AG04449 (cell line): ENCODE measurements around the gene PLXDC2.
A peak's percentile ranks its signal among the peaks of the same experiment; 100 is the strongest.
"Not testable (repeated sequence)": the region's sequence is repeated elsewhere in the genome, so short reads cannot be mapped to it uniquely, and the experiment has no call there.

Experiments used
- CTCF ChIA-PET: fragments of 350-600 bp; formaldehyde crosslinking; extraction: SDS; loops from one replicate; lab custom pipeline; 2021; ENCODE audit warnings: antibody characterized with exemption; lab: Yijun Ruan, JAX
- POLR2A ChIA-PET: fragments of 400-600, 350-600 bp; formaldehyde crosslinking; extraction: SDS; loops from one replicate; lab custom pipeline; 2020; ENCODE audit warnings: antibody characterized with exemption, inconsistent platforms; lab: Yijun Ruan, JAX
- DNase-seq: peaks from one replicate; pipeline ENCODE4 v3.0.0-alpha.2; 2010; ENCODE audit warnings: low read depth, low spot score
- H3K4me3 ChIP-seq: 2 replicates; pipeline ENCODE4 v1.5.1; 2011; ENCODE audit warnings: low read depth, mild to moderate bottlenecking, control low read depth, low read length
- TF ChIP-seq, protein P1 (sequence below): IDR thresholded peaks from one replicate; pipeline ENCODE4 v1.5.1; 2011; ENCODE audit warnings: mild to moderate bottlenecking, moderate library complexity, low read length, control low read depth, inconsistent platforms; ENCODE audit not compliant: insufficient read depth; ENCODE audit errors: missing control alignments

The PLXDC2 gene

DNA sequence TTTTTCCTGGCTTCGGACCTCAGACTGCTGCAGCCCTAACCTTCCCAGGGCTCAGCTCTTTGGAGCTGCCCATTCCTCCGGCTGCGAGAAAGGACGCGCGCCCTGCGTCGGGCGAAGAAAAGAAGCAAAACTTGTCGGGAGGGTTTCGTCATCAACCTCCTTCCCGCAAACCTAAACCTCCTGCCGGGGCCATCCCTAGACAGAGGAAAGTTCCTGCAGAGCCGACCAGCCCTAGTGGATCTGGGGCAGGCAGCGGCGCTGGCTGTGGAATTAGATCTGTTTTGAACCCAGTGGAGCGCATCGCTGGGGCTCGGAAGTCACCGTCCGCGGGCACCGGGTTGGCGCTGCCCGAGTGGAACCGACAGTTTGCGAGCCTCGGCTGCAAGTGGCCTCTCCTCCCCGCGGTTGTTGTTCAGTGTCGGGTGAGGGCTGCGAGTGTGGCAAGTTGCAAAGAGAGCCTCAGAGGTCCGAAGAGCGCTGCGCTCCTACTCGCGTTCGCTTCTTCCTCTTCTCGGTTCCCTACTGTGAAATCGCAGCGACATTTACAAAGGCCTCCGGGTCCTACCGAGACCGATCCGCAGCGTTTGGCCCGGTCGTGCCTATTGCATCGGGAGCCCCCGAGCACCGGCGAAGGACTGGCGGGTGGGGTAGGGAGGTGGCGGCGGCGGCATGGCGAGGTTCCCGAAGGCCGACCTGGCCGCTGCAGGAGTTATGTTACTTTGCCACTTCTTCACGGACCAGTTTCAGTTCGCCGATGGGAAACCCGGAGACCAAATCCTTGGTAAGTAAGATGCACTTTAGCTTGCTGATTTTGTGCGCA is at the start of gene PLXDC2:
Gene PLXDC2, plus strand, starts transcription at position 22 of the 820 bp plus-strand sequence.
- ChIA-PET POLR2A (no interaction called here), CTCF (no interaction called here)
- H3K4me3 ChIP-seq: peak within 1 kb of the TSS; percentile 34
- no peak for DNase-seq
- TF ChIP-seq, protein P1, sequence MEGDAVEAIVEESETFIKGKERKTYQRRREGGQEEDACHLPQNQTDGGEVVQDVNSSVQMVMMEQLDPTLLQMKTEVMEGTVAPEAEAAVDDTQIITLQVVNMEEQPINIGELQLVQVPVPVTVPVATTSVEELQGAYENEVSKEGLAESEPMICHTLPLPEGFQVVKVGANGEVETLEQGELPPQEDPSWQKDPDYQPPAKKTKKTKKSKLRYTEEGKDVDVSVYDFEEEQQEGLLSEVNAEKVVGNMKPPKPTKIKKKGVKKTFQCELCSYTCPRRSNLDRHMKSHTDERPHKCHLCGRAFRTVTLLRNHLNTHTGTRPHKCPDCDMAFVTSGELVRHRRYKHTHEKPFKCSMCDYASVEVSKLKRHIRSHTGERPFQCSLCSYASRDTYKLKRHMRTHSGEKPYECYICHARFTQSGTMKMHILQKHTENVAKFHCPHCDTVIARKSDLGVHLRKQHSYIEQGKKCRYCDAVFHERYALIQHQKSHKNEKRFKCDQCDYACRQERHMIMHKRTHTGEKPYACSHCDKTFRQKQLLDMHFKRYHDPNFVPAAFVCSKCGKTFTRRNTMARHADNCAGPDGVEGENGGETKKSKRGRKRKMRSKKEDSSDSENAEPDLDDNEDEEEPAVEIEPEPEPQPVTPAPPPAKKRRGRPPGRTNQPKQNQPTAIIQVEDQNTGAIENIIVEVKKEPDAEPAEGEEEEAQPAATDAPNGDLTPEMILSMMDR: no peak

DNA sequence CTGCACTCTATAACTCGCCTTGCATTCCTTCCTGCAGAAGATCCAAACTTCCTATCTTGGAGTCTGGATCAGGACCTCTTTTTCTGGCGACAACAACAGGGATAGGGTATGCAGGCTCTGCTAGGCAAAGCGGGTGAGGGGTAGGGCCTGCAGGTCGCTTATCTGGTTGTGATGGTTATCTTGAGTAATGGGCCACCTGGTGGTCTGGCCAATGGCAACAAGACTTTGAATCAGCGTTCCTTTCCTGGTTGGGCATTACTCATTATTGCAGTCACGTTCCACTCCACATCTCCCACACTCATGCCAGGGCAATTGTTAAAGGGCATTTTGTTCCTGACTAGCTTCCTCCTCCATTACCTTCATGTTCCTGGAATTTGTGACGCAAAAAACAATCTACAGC is 48.4 kb upstream of the PLXDC2 start:
- POLR2A ChIA-PET: no interaction called here
- CTCF ChIA-PET: no interaction called here
- no peak overlapping the region for H3K4me3 ChIP-seq
- TF ChIP-seq, protein P1: no peak
- DNase-seq: no peak

DNA sequence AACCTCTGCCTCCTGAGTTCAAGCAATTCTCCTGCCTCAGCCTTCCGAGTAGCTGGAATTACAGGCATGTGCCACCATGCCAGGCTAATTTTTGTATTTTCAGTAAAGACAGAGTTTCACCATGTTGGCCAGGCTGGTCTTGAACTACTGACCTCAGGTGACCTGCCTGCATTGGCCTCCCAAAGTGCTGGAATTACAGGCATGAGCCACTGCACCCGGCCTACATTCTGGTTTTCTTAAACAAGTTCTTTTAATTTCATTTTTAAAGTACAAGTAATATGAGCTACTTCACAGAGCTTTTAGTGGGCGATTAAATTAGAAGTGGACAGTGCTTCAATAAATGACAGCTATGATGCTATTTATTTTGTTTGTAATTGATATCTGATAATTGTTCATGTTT is 46.4 kb upstream of the PLXDC2 start:
- H3K4me3 ChIP-seq, POLR2A ChIA-PET, DNase-seq, CTCF ChIA-PET: not testable (repeated sequence)

DNA sequence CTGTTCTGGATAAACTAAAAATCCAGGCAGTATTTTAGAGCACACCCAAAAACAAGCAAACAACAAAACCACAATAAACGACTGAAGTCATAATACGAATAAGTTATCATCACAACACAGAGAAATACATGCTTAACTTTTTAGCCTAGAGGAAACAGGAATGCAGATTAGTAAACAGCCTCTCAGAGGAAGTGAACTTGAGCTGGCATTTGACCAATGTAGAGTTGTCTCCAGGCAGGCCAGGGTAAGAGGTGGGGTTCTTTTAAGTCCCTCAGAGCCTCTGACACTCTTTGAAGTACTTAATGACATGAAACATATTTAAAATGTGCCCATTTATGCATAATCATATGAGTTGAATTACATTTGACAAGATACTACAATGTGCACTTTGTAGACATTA is 43.3 kb upstream of the PLXDC2 start:
- TF ChIP-seq, protein P1: no peak
- DNase-seq: no peak
- ChIA-PET POLR2A (no interaction called here), CTCF (interaction anchor here (0.7 kb wide), 1 partner anchor 1313 kb away, joined by 3 read pairs; no protein-coding TSS in a partner anchor)
- no peak overlapping the region for H3K4me3 ChIP-seq

DNA sequence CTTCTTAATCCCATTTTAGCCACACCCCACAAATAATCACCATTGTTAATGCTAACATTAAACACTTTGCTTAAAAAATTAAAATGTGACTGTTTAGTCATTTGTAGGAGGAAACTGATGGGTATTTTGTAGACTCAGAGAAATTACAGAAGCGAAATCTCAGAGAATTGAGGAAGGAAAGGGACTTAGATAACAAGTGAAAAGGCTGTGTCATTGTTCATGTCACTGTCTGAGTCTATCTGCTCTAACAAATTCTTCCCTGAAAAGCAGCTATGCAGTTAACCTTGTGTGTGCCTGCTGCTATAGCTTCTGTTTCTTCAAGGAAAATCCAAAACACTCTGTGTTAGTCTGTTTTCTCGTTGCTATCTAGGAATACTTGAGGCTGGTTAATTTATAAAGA is 40.9 kb upstream of the PLXDC2 start:
- TF ChIP-seq, protein P1: no peak
- ChIA-PET POLR2A (no interaction called here), CTCF (no interaction called here)
- no peak for DNase-seq
- no peak overlapping the region for H3K4me3 ChIP-seq

DNA sequence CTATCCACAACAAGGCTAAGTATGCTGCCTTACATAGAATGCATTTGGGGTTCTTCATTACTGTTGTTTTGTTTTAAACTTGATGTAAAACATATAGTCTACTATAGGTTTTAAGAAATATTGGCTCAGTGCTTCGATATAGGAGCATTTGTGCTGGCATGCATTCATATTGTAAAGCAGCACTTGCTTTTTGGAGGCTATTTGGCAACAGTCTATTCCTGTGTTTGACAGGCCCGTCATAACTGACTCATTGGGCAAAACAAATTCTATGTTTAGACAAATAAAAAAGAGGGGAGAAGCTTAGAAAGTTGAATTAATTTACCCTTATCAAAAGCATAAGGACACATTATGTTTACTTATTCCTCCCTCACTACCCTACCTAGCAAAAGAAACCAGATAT is 38.4 kb upstream of the PLXDC2 start:
- no peak for DNase-seq
- H3K4me3 ChIP-seq: no peak overlapping the region
- ChIA-PET CTCF (no interaction called here), POLR2A (no interaction called here)
- TF ChIP-seq, protein P1: no peak

DNA sequence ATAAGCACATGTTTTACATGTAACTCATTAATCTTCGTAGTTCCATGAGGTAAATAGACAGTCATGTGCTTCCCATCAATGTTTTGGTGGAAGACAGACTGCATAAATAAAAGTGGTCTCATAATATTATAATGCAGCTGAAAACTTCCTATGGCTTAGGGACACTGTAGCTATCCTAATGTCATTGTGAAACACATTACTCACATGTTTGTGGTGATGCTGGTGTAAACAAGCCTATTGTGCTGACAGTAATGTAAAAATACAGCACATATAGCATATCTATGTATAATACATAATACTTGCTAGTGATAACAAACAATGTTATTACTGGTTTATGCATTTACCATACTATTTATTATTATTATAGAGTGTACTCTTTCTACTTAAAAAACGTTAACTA is 37.2 kb upstream of the PLXDC2 start:
- POLR2A ChIA-PET: no interaction called here
- DNase-seq: no peak
- CTCF ChIA-PET: no interaction called here
- TF ChIP-seq, protein P1: no peak
- H3K4me3 ChIP-seq: no peak overlapping the region
